HG03354 (cell line): ENCODE measurements around the gene TTL.
"Not testable (repeated sequence)": the region's sequence is repeated elsewhere in the genome, so short reads cannot be mapped to it uniquely, and the experiment has no call there.

Source experiments
- ATAC-seq: cut with Tn5 transposase; IDR thresholded peaks from one replicate; pipeline ENCODE4 v1.9.1; 2021; ENCODE audit warnings: mild to moderate bottlenecking; ENCODE audit not compliant: unreplicated experiment, poor library complexity, severe bottlenecking

The TTL gene

GRCh38 chr2:112509239-112509998 lies 27.5 kb downstream of the TTL start:
- not testable (repeated sequence) for ATAC-seq

GRCh38 chr2:112516801-112517200 lies 34.8 kb downstream of the TTL start:
- no peak for ATAC-seq

GRCh38 chr2:112518807-112519206 lies 36.9 kb downstream of the TTL start:
- ATAC-seq = no peak

GRCh38 chr2:112519506-112519905 lies 37.5 kb downstream of the TTL start:
- ATAC-seq = no peak

GRCh38 chr2:112520234-112520783 lies 38.4 kb downstream of the TTL start:
- no peak for ATAC-seq

- no peak for ATAC-seq
These were observed 41.4 kb downstream of the TTL start for GRCh38 chr2:112523291-112523777.

GRCh38 chr2:112524276-112524675 lies 42.3 kb downstream of the TTL start:
- not testable (repeated sequence) for ATAC-seq

GRCh38 chr2:112528541-112528940 lies 46.6 kb downstream of the TTL start:
- no peak for ATAC-seq

GRCh38 chr2:112529757-112530156 lies 47.8 kb downstream of the TTL start:
- no peak for ATAC-seq

GRCh38 chr2:112530728-112531127 lies 48.8 kb downstream of the TTL start:
- no peak for ATAC-seq

- ATAC-seq = no peak
These were observed 52.9 kb downstream of the TTL start for GRCh38 chr2:112534826-112535225.

GRCh38 chr2:112536665-112537064 lies 54.7 kb downstream of the TTL start:
- ATAC-seq = not testable (repeated sequence)

- ATAC-seq = no peak
These were observed 57.4 kb downstream of the TTL start for GRCh38 chr2:112539306-112539705.

- no peak for ATAC-seq
These were observed 59.0 kb downstream of the TTL start for GRCh38 chr2:112540906-112541305.

GRCh38 chr2:112541315-112542122 lies 59.6 kb downstream of the TTL start:
- ATAC-seq = peak; percentile 74

GRCh38 chr2:112542123-112542983 lies 60.4 kb downstream of the TTL start, which contains the start of gene POLR1B:
POLR1B (plus strand) TSS chr2:112542465; CDS start chr2:112542495, 30 bp downstream.
- peak; percentile 85 for ATAC-seq

GRCh38 chr2:112542984-112543661 lies 61.2 kb downstream of the TTL start:
- ATAC-seq = no peak

- no peak for ATAC-seq
These were observed 65.4 kb downstream of the TTL start for GRCh38 chr2:112547333-112547732.

GRCh38 chr2:112548980-112549379 lies 67.0 kb downstream of the TTL start:
- ATAC-seq = no peak
